H9 (cell line): ENCODE results near the gene GMNN. TPM values are rescaled to one million over a fixed set of nuclear protein-coding genes. Genes with fewer than 3 reads are reported as not detected.
"Not testable (repeated sequence)": the region's sequence is repeated elsewhere in the genome, so short reads cannot be mapped to it uniquely, and the experiment has no call there.

Source experiments
- DNase-seq: peaks from one replicate; pipeline ENCODE4 v3.0.0-alpha.2; 2017
- H2AFZ ChIP-seq: one replicate; pipeline ENCODE4 v1.6.1; 2013; ENCODE audit warnings: mild to moderate bottlenecking, low read length, control low read depth, moderate library complexity
- H2AK5ac ChIP-seq: 2 replicates; pipeline ENCODE4 v1.6.1; 2013; ENCODE audit warnings: low read length, control low read depth, mixed read lengths; ENCODE audit not compliant: insufficient read length
- H2BK120ac ChIP-seq: one replicate; pipeline ENCODE4 v1.6.1; 2013; ENCODE audit warnings: low read depth, mild to moderate bottlenecking, low read length, control low read depth, inconsistent platforms; ENCODE audit not compliant: poor library complexity, severe bottlenecking
- H2BK12ac ChIP-seq: 2 replicates; pipeline ENCODE4 v1.6.1; 2013; ENCODE audit warnings: low read length, control low read depth, mixed read lengths, low read depth; ENCODE audit not compliant: insufficient read length
- H2BK15ac ChIP-seq: 2 replicates; pipeline ENCODE4 v1.6.1; 2013; ENCODE audit warnings: low read depth, low read length, control low read depth
- H2BK20ac ChIP-seq: one replicate; pipeline ENCODE4 v1.6.1; 2013; ENCODE audit warnings: low read depth, mild to moderate bottlenecking, low read length, control low read depth, inconsistent platforms; ENCODE audit not compliant: poor library complexity, severe bottlenecking
- H2BK5ac ChIP-seq: 2 replicates; pipeline ENCODE4 v1.6.1; 2013; ENCODE audit warnings: low read length, control low read depth, mixed read lengths; ENCODE audit not compliant: insufficient read length
- H3K14ac ChIP-seq: 2 replicates; pipeline ENCODE4 v1.6.1; 2013; ENCODE audit warnings: low read length, control low read depth; ENCODE audit not compliant: insufficient read depth
- H3K18ac ChIP-seq: 2 replicates; pipeline ENCODE4 v1.6.1; 2013; ENCODE audit warnings: low read depth, mild to moderate bottlenecking, mixed read lengths, low read length, control low read depth; ENCODE audit not compliant: insufficient read length
- H3K23ac ChIP-seq: 2 replicates; pipeline ENCODE4 v1.6.1; 2013; ENCODE audit warnings: low read length, control low read depth, mixed read lengths, low read depth; ENCODE audit not compliant: insufficient read length
- H3K23me2 ChIP-seq: 2 replicates; pipeline ENCODE4 v1.6.1; 2013; ENCODE audit warnings: low read depth, mild to moderate bottlenecking, mixed read lengths, low read length, control low read depth; ENCODE audit not compliant: insufficient read length, poor library complexity, severe bottlenecking
- H3K27ac ChIP-seq: 2 replicates; pipeline ENCODE4 v1.5.1; 2013; ENCODE audit warnings: low read length, control low read depth, mixed read lengths, low read depth; ENCODE audit not compliant: insufficient read length
- H3K27me3 ChIP-seq: 2 replicates; pipeline ENCODE4 v1.6.1; 2013; ENCODE audit warnings: low read length, control low read depth, inconsistent platforms; ENCODE audit not compliant: insufficient read depth
- H3K4ac ChIP-seq: 2 replicates; pipeline ENCODE4 v1.6.1; 2013; ENCODE audit warnings: low read depth, mild to moderate bottlenecking, control low read depth, inconsistent platforms, low read length, moderate library complexity
- H3K4me1 ChIP-seq: 2 replicates; pipeline ENCODE4 v1.6.1; 2013; ENCODE audit warnings: low read length, control low read depth, inconsistent platforms; ENCODE audit not compliant: insufficient read depth
- H3K4me2 ChIP-seq: 2 replicates; pipeline ENCODE4 v1.6.1; 2013; ENCODE audit warnings: low read length, control low read depth, mixed read lengths; ENCODE audit not compliant: insufficient read length, insufficient read depth
- H3K56ac ChIP-seq: 2 replicates; pipeline ENCODE4 v1.6.1; 2013; ENCODE audit warnings: low read depth, mild to moderate bottlenecking, mixed read lengths, low read length, control low read depth; ENCODE audit not compliant: insufficient read length
- H3K79me1 ChIP-seq: 2 replicates; pipeline ENCODE4 v1.6.1; 2013; ENCODE audit warnings: low read depth, mild to moderate bottlenecking, moderate library complexity, low read length, control low read depth, inconsistent platforms; ENCODE audit not compliant: insufficient read depth, poor library complexity, severe bottlenecking
- H3K79me2 ChIP-seq: 2 replicates; pipeline ENCODE4 v1.6.1; 2013; ENCODE audit warnings: low read length, control low read depth, inconsistent platforms; ENCODE audit not compliant: insufficient read depth
- H3K9ac ChIP-seq: 2 replicates; pipeline ENCODE4 v1.6.1; 2013; ENCODE audit warnings: low read length, control low read depth, mixed read lengths; ENCODE audit not compliant: insufficient read length; ENCODE audit errors: extremely low read depth
- H3K9me3 ChIP-seq: one replicate; pipeline ENCODE4 v1.6.1; 2013; ENCODE audit warnings: low read depth, low read length, inconsistent platforms; ENCODE audit not compliant: control insufficient read depth
- H3T11ph ChIP-seq: one replicate; pipeline ENCODE4 v1.6.1; 2013; ENCODE audit warnings: mild to moderate bottlenecking, low read length, control low read depth, inconsistent platforms
- H4K20me1 ChIP-seq: one replicate; pipeline ENCODE4 v1.6.1; 2013; ENCODE audit not compliant: control insufficient read depth, insufficient read length, insufficient read depth
- H4K5ac ChIP-seq: 2 replicates; pipeline ENCODE4 v1.6.1; 2013; ENCODE audit warnings: low read depth, mild to moderate bottlenecking, mixed read lengths, low read length, control low read depth; ENCODE audit not compliant: insufficient read length
- H4K8ac ChIP-seq: replicated peaks from 2 replicates; pipeline ENCODE4 v1.6.1; 2013; ENCODE audit warnings: low read length, control low read depth, mixed read lengths, low read depth; ENCODE audit not compliant: insufficient read length
- H4K91ac ChIP-seq: 2 replicates; pipeline ENCODE4 v1.6.1; 2013; ENCODE audit warnings: low read depth, mild to moderate bottlenecking, moderate library complexity, mixed read lengths, low read length, control low read depth; ENCODE audit not compliant: insufficient read length
- H3K27ac Mint-ChIP-seq, 3 experiments: 2 replicates in 2 of 3; 3 replicates in 1 of 3; pipeline ENCODE4 v1.8.0; 2020 to 2021; ENCODE audit warnings: mixed read lengths in 3 of 3, mild to moderate bottlenecking in 1 of 3, moderate library complexity in 1 of 3
- H3K27me3 Mint-ChIP-seq: 2 replicates; pipeline ENCODE4 v1.8.0; 2021; ENCODE audit warnings: low read depth, mild to moderate bottlenecking, moderate library complexity, mixed read lengths
- H3K36me3 Mint-ChIP-seq, 3 experiments: 2 replicates in 2 of 3; 3 replicates in 1 of 3; pipeline ENCODE4 v1.8.0; 2020 to 2021; ENCODE audit warnings: low read depth in 3 of 3, mixed read lengths in 3 of 3; ENCODE audit not compliant: insufficient read depth in 1 of 3
- H3K4me1 Mint-ChIP-seq, 2 experiments: 2 replicates each; pipeline ENCODE4 v1.8.0; 2020; ENCODE audit warnings: mixed read lengths in 2 of 2
- H3K4me3 Mint-ChIP-seq, 2 experiments: 2 replicates in 1 of 2; 3 replicates in 1 of 2; pipeline ENCODE4 v1.8.0; 2020 to 2021; ENCODE audit warnings: mild to moderate bottlenecking in 2 of 2, mixed read lengths in 2 of 2, moderate library complexity in 1 of 2
- H3K9me3 Mint-ChIP-seq, 2 experiments: 2 replicates in 1 of 2; 3 replicates in 1 of 2; pipeline ENCODE4 v1.8.0; 2020; ENCODE audit warnings: mild to moderate bottlenecking in 2 of 2, mixed read lengths in 2 of 2, moderate library complexity in 1 of 2
- WGBS: extraction: QIAGEN DNeasy Blood & Tissue Kit; methylation state at CpG from one replicate; pipeline ENCODE4 v1.1.7; 2013; ENCODE audit warnings: missing lambda C conversion rate, low lambda C conversion rate, mixed read lengths; ENCODE audit not compliant: insufficient read length; ENCODE audit errors: extremely low coverage; 5-methylcytosine and 5-hydroxymethylcytosine counted together
- total RNA-seq: library from RNA; stranded (reverse); gene quantifications from 2 replicates; pipeline ENCODE4 v1.2.1, GENCODE V29; 2021

Gene GMNN
- total RNA-seq, 1 experiment from 2014 or later, result 106 TPM

GRCh38 chr6:24765968-24766367 lies 8.8 kb upstream of the GMNN start:
- H2AFZ ChIP-seq, H3K23ac ChIP-seq, H3T11ph ChIP-seq, DNase-seq, H3K23me2 ChIP-seq, H3K9me3 ChIP-seq, H3K14ac ChIP-seq, H4K5ac ChIP-seq, H2AK5ac ChIP-seq, H3K27ac Mint-ChIP-seq, H3K9me3 Mint-ChIP-seq, H4K8ac ChIP-seq, H3K79me2 ChIP-seq, H3K4me1 ChIP-seq, H3K4ac ChIP-seq, H3K27me3 Mint-ChIP-seq, H3K79me1 ChIP-seq, H2BK20ac ChIP-seq, H3K4me3 Mint-ChIP-seq, H3K27me3 ChIP-seq, H4K20me1 ChIP-seq, H3K36me3 Mint-ChIP-seq, H3K18ac ChIP-seq, H2BK120ac ChIP-seq, H3K9ac ChIP-seq, H3K4me2 ChIP-seq, H3K27ac ChIP-seq, H4K91ac ChIP-seq, H3K56ac ChIP-seq, H2BK5ac ChIP-seq, H2BK12ac ChIP-seq, H2BK15ac ChIP-seq, H3K4me1 Mint-ChIP-seq: not testable (repeated sequence)
- no CpG with 5 or more reads among the region's 26 CpGs for WGBS
